Measurements from ENCODE around the gene HCK.

DNA sequence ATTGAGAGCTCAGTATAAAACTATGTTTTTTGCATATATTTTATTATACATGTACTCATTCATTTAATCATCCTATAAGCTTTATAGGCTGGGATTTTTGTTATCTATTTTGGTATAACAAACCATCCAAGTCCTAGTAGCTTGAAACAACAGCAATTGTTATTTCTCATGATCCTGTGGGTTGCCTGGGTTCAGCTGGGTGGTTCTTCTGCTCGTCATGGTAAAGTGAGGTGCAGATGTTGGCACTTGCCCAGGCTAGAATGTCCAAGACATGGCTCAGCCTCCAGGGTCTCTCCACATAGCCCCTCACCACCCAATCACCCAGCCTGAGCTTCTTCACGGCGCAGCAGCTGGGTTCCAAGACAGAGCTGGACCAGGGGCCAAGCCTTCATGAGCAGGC is 36.7 kb downstream of the HCK start:
- TF ChIP-seq, protein P1, sequence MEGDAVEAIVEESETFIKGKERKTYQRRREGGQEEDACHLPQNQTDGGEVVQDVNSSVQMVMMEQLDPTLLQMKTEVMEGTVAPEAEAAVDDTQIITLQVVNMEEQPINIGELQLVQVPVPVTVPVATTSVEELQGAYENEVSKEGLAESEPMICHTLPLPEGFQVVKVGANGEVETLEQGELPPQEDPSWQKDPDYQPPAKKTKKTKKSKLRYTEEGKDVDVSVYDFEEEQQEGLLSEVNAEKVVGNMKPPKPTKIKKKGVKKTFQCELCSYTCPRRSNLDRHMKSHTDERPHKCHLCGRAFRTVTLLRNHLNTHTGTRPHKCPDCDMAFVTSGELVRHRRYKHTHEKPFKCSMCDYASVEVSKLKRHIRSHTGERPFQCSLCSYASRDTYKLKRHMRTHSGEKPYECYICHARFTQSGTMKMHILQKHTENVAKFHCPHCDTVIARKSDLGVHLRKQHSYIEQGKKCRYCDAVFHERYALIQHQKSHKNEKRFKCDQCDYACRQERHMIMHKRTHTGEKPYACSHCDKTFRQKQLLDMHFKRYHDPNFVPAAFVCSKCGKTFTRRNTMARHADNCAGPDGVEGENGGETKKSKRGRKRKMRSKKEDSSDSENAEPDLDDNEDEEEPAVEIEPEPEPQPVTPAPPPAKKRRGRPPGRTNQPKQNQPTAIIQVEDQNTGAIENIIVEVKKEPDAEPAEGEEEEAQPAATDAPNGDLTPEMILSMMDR (conservative IDR thresholded peaks at IDR 0.05 in 1 of 2, IDR thresholded peaks at IDR 0.05 in 1 of 2; ENCODE audit: extremely low read depth in 1 of 2, insufficient read depth in 1 of 2, low read depth in 1 of 2, low read length in 2 of 2): no peak
- TF ChIP-seq EZH2 (IDR thresholded peaks at IDR 0.05; ENCODE audit: borderline replicate concordance, low read length): no peak

Data from mammary epithelial cell (primary cell).